Astrocyte (in vitro differentiated cells and primary cell): ENCODE results near the gene TNIP1. TPM values are rescaled to one million over a fixed set of nuclear protein-coding genes. Genes with fewer than 3 reads are reported as not detected.

ENCODE experiments used
- DNase-seq: peaks from one replicate; pipeline ENCODE4 v3.0.0-alpha.2; 2010; ENCODE audit warnings: low read depth
- FAIRE-seq: peaks from 2 replicates; lab custom pipeline; 2011; peaks lifted over from hg19 to GRCh38; lab: Jason Lieb, UNC
- H2AFZ ChIP-seq: 2 replicates; pipeline ENCODE4 v1.6.0; 2012; ENCODE audit warnings: low read depth, low read length, inconsistent platforms
- H3K27ac ChIP-seq: 2 replicates; pipeline ENCODE4 v1.5.1; 2011; ENCODE audit warnings: low read depth, low read length, inconsistent platforms
- H3K27me3 ChIP-seq: 2 replicates; pipeline ENCODE4 v1.6.0; 2011; ENCODE audit warnings: low read length, inconsistent platforms; ENCODE audit not compliant: insufficient read depth
- H3K36me3 ChIP-seq: 2 replicates; pipeline ENCODE4 v1.5.1; 2011; ENCODE audit warnings: low read length, inconsistent platforms; ENCODE audit not compliant: insufficient read depth
- H3K4me1 ChIP-seq: 2 replicates; pipeline ENCODE4 v1.5.1; 2011; ENCODE audit warnings: low read length, inconsistent platforms; ENCODE audit not compliant: insufficient read depth
- H3K4me2 ChIP-seq: 2 replicates; pipeline ENCODE4 v1.6.0; 2012; ENCODE audit warnings: low read length, inconsistent platforms
- H3K4me3 ChIP-seq: 2 replicates; pipeline ENCODE4 v1.5.1; 2011; ENCODE audit warnings: low read depth, mild to moderate bottlenecking, low read length, inconsistent platforms; ENCODE audit not compliant: insufficient read depth
- H3K79me2 ChIP-seq: 2 replicates; pipeline ENCODE4 v1.6.0; 2012; ENCODE audit warnings: mild to moderate bottlenecking, low read length, inconsistent platforms; ENCODE audit not compliant: insufficient read depth
- H3K9ac ChIP-seq: 2 replicates; pipeline ENCODE4 v1.6.0; 2012; ENCODE audit warnings: mild to moderate bottlenecking, low read length, inconsistent platforms
- H3K9me3 ChIP-seq: 2 replicates; pipeline ENCODE4 v1.5.1; 2012; ENCODE audit warnings: low read depth, mild to moderate bottlenecking, low read length, inconsistent platforms; ENCODE audit not compliant: insufficient read depth
- H4K20me1 ChIP-seq: 2 replicates; pipeline ENCODE4 v1.6.0; 2012; ENCODE audit warnings: low read length, inconsistent platforms; ENCODE audit not compliant: insufficient read depth
- H3K27ac Mint-ChIP-seq: one replicate; pipeline ENCODE4 v1.8.0; 2021; ENCODE audit warnings: mild to moderate bottlenecking, mixed read lengths; ENCODE audit not compliant: unreplicated experiment
- H3K27me3 Mint-ChIP-seq: one replicate; pipeline ENCODE4 v1.8.0; 2021; ENCODE audit warnings: low read depth, mixed read lengths; ENCODE audit not compliant: unreplicated experiment
- H3K36me3 Mint-ChIP-seq: one replicate; pipeline ENCODE4 v1.8.0; 2021; ENCODE audit warnings: low read depth, mixed read lengths; ENCODE audit not compliant: unreplicated experiment
- H3K4me1 Mint-ChIP-seq: one replicate; pipeline ENCODE4 v1.8.0; 2021; ENCODE audit warnings: low read depth, mixed read lengths; ENCODE audit not compliant: unreplicated experiment
- H3K4me3 Mint-ChIP-seq: one replicate; pipeline ENCODE4 v1.8.0; 2021; ENCODE audit warnings: mild to moderate bottlenecking, moderate library complexity, mixed read lengths; ENCODE audit not compliant: unreplicated experiment
- H3K9me3 Mint-ChIP-seq: one replicate; pipeline ENCODE4 v1.8.0; 2021; ENCODE audit warnings: mild to moderate bottlenecking, mixed read lengths; ENCODE audit not compliant: unreplicated experiment
- CTCF ChIP-seq: IDR thresholded peaks from 2 replicates; pipeline ENCODE4 v1.5.1; 2011; ENCODE audit warnings: low read depth, mild to moderate bottlenecking, inconsistent platforms, low read length, moderate library complexity; ENCODE audit not compliant: insufficient read depth
- EZH2 ChIP-seq: IDR thresholded peaks from 2 replicates; pipeline ENCODE4 v1.6.1; 2012; ENCODE audit warnings: mild to moderate bottlenecking, low read length, inconsistent platforms; ENCODE audit not compliant: insufficient read depth
- total RNA-seq: library from RNA; stranded (reverse); gene quantifications from 2 replicates; pipeline ENCODE4 v1.2.1, GENCODE V29; 2021

TNIP1 gene
- total RNA-seq, 1 donor from 2014 or later, result 119 TPM

GRCh38 chr5:151076616-151077015, 4.2 kb downstream of the TNIP1 start:
- Histone ChIP-seq H3K79me2 (peaks cover 74% of the 10 kb centered on the region), H3K4me1 (peaks cover 59% of the 10 kb centered on the region), H3K9me3 (no peaks in the 10 kb centered on the region), H3K9ac (peak overlapping the region; percentile 62), H3K27ac (peak overlapping the region; percentile 82), H2AFZ (no peak overlapping the region), H3K4me3 (peak overlapping the region; percentile 3), H3K27me3 (no peaks in the 10 kb centered on the region), H3K36me3 (no peaks in the 10 kb centered on the region), H3K4me2 (peak overlapping the region; percentile 73), H4K20me1 (peaks cover 16% of the 10 kb centered on the region)
- no peak for DNase-seq
- H3K27me3 Mint-ChIP-seq, result no peaks in the 10 kb centered on the region
- H3K4me3 Mint-ChIP-seq, result peak overlapping the region; percentile 64
- no peak overlapping the region for H3K27ac Mint-ChIP-seq
- peaks cover 39% of the 10 kb centered on the region for H3K4me1 Mint-ChIP-seq
- H3K9me3 Mint-ChIP-seq, result no peaks in the 10 kb centered on the region
- no peak for FAIRE-seq
- TF ChIP-seq CTCF, result no peak
- no peak for TF ChIP-seq EZH2
- peaks cover 5% of the 10 kb centered on the region for H3K36me3 Mint-ChIP-seq

DNA sequence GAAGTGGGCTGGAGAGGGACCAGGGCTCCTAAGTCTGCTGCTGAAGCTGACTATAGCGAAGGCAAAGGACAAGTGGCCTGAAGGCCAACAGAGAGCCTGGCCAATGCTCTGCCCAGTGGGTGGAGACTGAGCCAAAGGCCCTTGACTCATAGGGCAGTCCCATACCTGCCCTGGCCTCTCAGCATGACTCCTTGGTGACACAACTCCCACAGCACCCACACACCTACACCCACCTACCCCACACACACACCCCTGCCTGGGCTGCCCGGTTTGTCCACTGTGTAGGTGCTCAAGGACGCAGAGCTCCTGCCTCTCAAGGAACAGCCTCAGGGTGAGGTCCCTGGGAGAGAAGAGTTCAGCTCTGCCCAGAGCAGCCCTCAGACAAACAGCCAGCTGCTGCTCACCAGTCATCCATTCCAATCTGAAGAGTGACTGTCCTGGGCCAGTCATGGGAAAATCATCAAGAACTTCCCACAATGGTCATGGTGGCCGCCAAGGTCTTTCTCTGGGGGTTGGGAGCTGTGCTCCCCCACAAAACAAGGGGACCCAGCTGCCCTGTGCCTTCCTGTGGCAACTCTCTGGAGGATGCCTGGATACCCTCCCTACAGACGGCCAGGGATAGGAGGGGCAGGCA, 5.0 kb downstream of the TNIP1 start:
- H3K4me3 ChIP-seq, result peak overlapping the region; percentile 6
- FAIRE-seq (no peak), DNase-seq (no peak)
- Mint-ChIP-seq H3K27me3 (no peaks in the 10 kb centered on the region), H3K36me3 (peaks cover 5% of the 10 kb centered on the region), H3K9me3 (no peaks in the 10 kb centered on the region), H3K4me1 (peaks cover 42% of the 10 kb centered on the region), H3K4me3 (no peak overlapping the region), H3K27ac (peak overlapping the region; percentile 81)
- H2AFZ ChIP-seq, result no peak overlapping the region
- peak overlapping the region; percentile 73 for H3K4me2 ChIP-seq
- TF ChIP-seq CTCF (no peak), EZH2 (no peak)
- H3K27ac ChIP-seq, result peak overlapping the region; percentile 82
- H3K27me3 ChIP-seq, result no peaks in the 10 kb centered on the region
- H3K36me3 ChIP-seq, result no peaks in the 10 kb centered on the region
- H3K4me1 ChIP-seq, result peaks cover 54% of the 10 kb centered on the region
- no peaks in the 10 kb centered on the region for H3K9me3 ChIP-seq
- H3K9ac ChIP-seq, result peak overlapping the region; percentile 62
- H3K79me2 ChIP-seq, result peaks cover 82% of the 10 kb centered on the region
- peaks cover 16% of the 10 kb centered on the region for H4K20me1 ChIP-seq

DNA sequence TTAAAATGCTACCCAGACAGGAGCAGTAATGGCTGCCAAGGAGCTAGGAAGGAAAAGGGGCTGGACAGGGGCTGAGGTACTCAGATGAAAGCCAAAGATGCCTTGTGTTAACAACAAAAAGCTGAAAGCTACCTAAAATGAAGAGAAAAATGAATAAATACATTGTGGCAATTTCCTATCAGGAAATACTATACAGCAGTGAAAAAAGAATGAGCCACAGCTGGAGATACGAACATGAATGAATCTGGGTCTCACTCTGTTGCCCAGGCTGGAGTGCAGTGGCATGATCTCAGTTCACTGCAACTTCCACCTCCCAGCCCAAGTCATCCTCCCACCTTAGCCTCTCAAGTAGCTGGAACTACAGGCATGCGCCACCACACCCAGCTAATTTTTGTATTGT, 6.3 kb downstream of the TNIP1 start:
- Mint-ChIP-seq H3K4me3 (no peak overlapping the region), H3K9me3 (no peaks in the 10 kb centered on the region), H3K27me3 (no peaks in the 10 kb centered on the region), H3K4me1 (peaks cover 44% of the 10 kb centered on the region), H3K36me3 (peaks cover 5% of the 10 kb centered on the region), H3K27ac (no peak overlapping the region)
- H3K9me3 ChIP-seq, result no peaks in the 10 kb centered on the region
- peaks cover 13% of the 10 kb centered on the region for H4K20me1 ChIP-seq
- H3K9ac ChIP-seq, result no peak overlapping the region
- no peak overlapping the region for H3K4me3 ChIP-seq
- H3K4me2 ChIP-seq, result no peak overlapping the region
- FAIRE-seq, result no peak
- H3K36me3 ChIP-seq, result no peaks in the 10 kb centered on the region
- TF ChIP-seq EZH2, result no peak
- no peak for TF ChIP-seq CTCF
- no peak for DNase-seq
- H2AFZ ChIP-seq, result no peak overlapping the region
- no peaks in the 10 kb centered on the region for H3K27me3 ChIP-seq
- peaks cover 95% of the 10 kb centered on the region for H3K79me2 ChIP-seq
- H3K27ac ChIP-seq, result no peak overlapping the region
- H3K4me1 ChIP-seq, result peaks cover 54% of the 10 kb centered on the region
